Activated CD4-positive, alpha-beta T cell treated with anti-CD3 and anti-CD28 coated beads, Interleukin-2, amount 50 U/mL, for 1 hour (primary cell): Measurements from ENCODE around the gene BICDL2.
A peak's percentile ranks its signal among the peaks of the same experiment; 100 is the strongest.
"Not testable (repeated sequence)": the region's sequence is repeated elsewhere in the genome, so short reads cannot be mapped to it uniquely, and the experiment has no call there.

Source experiments
- DNase-seq: peaks from one replicate; pipeline ENCODE4 v3.0.0-alpha.2; 2020

Gene BICDL2

DNA sequence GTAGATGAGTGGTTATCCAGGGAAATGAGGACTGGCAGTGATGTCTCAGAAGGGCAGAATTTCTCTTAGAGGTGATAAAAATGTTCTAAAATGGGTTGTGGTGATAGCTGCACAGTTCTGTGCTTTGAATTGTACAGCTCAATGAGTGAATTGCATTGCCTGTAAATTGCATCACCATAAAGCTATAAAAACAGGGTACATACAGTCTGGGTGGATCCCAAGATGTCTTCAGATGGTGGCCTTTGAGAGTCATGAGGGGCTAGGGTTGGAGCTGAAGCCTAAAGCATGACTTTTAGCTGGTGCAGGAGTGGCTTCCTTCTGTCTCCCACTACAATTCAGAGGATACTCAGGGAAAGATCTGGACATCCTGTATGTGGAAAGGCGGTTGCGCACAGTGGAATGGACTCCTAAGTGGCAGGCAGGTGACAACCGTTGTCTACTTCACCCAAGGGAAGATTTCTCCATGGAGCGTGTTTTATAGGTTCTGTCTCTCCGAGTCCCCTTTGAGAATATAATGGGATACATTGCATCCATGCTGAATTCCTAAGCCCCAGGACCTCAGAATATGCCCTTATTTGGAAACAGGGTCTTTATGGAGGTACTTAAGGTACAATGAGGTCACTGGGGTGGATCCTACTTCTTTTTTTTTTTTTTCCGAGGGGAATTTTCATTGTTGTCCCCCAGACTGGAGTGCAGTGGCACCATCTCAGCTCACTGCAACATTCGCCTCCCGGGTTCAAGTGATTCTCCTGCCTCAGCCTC lies 27.1 kb upstream of the BICDL2 start:
- DNase-seq = no peak

- DNase-seq = no peak
Measured at GRCh38 chr16:3062553-3062952, 25.8 kb upstream of the BICDL2 start.

GRCh38 chr16:3060339-3061127 lies 23.8 kb upstream of the BICDL2 start:
- no peak for DNase-seq

DNA sequence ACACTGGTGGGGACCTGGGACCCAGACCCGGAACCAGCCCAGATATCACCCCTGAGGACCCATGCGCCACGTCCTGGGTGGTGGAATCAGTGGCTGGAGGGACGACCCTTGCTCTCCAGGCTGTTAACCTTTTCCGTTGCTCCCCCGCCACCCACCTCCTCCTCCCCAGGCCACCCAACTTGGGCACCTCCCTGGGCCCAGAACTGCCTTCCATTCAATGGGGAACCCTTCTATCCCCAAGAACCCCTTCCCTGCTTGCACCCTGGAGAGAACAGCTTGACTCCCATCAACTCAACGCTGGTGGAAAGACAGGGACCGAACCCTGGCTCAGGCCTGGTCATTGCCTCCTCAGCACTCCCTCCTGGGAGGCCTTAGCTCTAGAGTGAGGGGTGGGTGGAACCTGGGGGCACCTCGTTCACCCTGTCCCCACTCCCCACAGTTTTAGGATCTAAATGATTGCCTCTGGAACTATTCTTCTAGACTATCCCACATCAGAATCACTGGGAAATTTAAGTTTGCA lies 23.0 kb upstream of the BICDL2 start:
- no peak for DNase-seq

DNA sequence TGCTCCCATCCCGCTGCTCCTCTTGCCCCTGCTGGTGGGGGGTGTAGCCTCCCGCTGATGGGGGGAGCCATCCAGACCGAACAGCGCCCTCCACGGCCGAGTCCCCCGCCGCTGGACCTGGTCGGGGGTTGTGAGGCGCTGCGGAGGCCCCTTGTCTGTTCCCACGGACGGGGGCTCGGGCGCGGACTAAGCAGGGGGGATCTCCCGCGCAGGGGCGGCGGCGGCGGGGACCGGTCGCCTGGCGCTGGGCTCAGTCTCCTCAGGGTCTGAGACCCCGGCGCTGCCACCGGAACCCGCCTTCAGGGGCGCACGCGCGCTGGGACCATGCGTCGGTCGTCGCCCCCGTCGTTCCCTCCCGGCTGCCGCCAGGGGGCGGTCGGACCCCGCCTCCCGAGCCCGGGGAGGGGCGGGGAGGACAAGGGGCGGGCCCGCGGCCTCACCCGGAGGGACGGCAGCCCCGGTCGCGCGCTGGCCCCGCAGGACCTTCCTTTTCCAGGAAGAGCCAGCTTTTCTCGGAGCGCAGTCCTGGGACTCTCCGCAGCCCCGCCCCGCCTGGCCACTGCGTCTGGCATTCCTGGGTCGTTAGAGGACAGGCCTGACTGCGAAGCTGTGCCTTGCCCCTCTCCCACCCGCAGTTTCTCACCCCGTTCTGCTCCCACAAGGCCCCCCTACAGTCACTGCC lies 22.4 kb upstream of the BICDL2 start:
- DNase-seq = peak; percentile 81

DNA sequence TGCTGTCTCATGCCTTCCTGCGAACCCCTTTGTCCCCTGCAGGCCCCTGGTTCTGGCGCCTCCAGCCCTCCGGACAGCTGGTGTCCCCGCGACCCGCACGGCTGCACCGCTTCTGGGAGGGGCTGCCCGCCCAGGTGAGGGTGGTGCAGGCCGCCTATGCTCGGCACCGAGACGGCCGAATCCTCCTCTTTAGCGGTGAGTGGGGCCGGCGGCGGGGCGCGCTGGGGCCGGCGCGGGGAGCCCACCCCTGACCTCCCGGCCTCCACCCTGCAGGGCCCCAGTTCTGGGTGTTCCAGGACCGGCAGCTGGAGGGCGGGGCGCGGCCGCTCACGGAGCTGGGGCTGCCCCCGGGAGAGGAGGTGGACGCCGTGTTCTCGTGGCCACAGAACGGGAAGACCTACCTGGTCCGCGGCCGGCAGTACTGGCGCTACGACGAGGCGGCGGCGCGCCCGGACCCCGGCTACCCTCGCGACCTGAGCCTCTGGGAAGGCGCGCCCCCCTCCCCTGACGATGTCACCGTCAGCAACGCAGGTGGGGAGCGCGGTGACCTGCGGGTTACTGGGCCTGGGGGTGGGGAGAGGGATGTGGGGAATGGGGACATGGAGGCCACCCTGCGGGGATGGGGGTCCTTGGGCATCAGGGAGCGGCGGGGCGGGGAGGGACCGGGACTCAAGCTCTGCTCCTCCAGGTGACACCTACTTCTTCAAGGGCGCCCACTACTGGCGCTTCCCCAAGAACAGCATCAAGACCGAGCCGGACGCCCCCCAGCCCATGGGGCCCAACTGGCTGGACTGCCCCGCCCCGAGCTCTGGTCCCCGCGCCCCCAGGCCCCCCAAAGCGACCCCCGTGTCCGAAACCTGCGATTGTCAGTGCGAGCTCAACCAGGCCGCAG lies 21.6 kb upstream of the BICDL2 start:
- peak; percentile 51 for DNase-seq

- no peak for DNase-seq
Measured at GRCh38 chr16:3057181-3058138, 20.7 kb upstream of the BICDL2 start.

- no peak for DNase-seq
Measured at GRCh38 chr16:3056336-3057180, 19.8 kb upstream of the BICDL2 start.

- DNase-seq = not testable (repeated sequence)
Measured at GRCh38 chr16:3055734-3056115, 19.0 kb upstream of the BICDL2 start.

DNA sequence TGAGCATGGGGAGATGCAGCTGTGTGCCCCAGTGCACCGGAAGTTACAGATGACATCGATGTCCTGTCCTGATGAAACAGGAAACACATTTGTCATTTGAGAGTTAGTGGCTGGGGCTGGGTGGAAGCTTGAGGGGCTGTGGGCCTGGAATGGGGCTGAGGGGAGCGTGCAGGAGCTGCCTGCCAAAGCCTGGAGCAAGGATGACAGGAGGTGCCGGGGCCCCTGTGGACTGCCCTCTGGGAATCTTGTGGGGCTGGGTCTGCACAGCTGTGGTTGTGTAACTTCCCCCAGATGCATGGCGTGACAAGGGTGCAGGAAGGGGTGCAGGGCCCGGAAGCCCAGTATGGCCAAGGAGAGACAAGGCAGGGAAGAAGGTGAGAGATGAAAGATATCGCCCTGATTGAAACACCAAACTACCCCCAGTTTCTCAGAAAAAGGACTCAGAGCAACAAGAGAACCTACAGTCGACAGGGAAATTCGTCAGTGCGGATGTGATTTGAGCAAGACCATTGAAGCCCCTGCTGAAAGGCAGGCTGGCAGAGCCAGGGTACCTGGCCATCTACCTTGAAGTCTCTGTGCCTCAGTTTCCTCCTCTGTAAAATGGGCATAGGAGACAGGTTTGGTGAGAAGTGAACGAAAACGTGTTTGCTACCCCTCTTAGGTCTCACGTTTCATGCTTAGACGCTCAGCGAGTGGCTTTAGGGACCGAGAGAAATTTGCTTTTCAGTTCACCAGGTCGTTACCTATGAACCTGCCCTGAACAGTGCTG lies 18.4 kb upstream of the BICDL2 start:
- DNase-seq = no peak

GRCh38 chr16:3053330-3053710 lies 16.6 kb upstream of the BICDL2 start:
- DNase-seq = not testable (repeated sequence)

- not testable (repeated sequence) for DNase-seq
Measured at GRCh38 chr16:3052571-3053329, 16.0 kb upstream of the BICDL2 start.

DNA sequence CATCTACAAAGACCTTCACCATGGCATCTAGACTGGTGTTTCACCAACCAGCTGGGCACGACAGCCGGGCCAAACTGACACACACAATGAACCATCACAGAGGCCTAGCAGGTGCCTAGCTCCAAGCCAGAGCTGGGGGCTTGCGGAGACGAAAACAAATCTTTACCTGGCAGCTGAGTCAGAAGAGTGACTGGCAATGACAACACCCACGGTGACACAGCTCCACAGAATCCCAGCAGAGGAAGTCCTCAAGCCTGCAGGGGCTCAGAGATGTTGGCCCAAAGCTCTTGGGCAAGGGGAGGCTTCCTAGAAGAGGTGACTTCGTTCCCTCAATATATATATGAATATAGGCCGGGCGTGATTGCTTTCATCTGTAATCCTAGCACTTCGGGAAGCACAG lies 14.8 kb upstream of the BICDL2 start:
- DNase-seq = no peak

- DNase-seq = no peak
Measured at GRCh38 chr16:3051009-3051408, 14.3 kb upstream of the BICDL2 start.

DNA sequence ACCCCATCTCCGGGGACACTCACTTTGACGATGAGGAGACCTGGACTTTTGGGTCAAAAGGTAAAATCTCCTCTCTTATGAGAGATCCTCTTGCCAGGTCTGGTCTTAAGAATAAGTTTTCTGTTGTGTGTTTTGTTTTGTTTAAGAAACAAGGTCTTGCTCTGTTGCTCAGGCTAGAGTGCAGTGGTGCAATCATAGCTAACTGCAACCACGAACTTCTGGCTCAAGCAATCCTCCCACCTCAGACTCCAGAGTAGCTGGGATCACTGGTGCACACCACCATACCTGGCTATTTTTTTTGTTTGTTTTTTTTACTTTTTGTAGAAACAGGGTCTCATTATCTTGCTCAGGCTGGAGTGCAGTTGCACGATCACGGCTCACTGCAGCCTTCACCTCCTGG lies 13.7 kb upstream of the BICDL2 start:
- no peak for DNase-seq

GRCh38 chr16:3049921-3050481 lies 13.3 kb upstream of the BICDL2 start:
- no peak for DNase-seq

- DNase-seq = no peak
Measured at GRCh38 chr16:3047387-3047720, 10.6 kb upstream of the BICDL2 start.

GRCh38 chr16:3046641-3047386 lies 10.1 kb upstream of the BICDL2 start:
- DNase-seq = no peak
